HepG2 (cell line): Measurements from ENCODE around the gene SEMA4A. TPM values are rescaled to one million over a fixed set of nuclear protein-coding genes. Genes with fewer than 3 reads are reported as not detected.

ENCODE experiments used
- MED8 ChIP-seq: sonication (generic); formaldehyde crosslinking; IDR thresholded peaks from 2 replicates; pipeline ENCODE4 v1.8.1; 2023; ENCODE audit warnings: mild to moderate bottlenecking, missing genetic modification reagents; ENCODE audit not compliant: insufficient replicate concordance
- ZNF225 ChIP-seq: sonication (generic); formaldehyde crosslinking; IDR thresholded peaks from 2 replicates; pipeline ENCODE4 v1.4.0; 2020; ENCODE audit warnings: mild to moderate bottlenecking, missing genetic modification reagents
- ZNF274 ChIP-seq: sonication (generic); formaldehyde crosslinking; IDR thresholded peaks from 2 replicates; pipeline ENCODE4 v1.5.1; 2020; ENCODE audit warnings: mild to moderate bottlenecking, missing genetic modification reagents
- ZNF282 ChIP-seq: fragments of 450-650 bp; IDR thresholded peaks from 2 replicates; pipeline ENCODE4 v1.6.1; 2018; ENCODE audit not compliant: partially characterized antibody
- ZNF678 ChIP-seq: sonication (generic); formaldehyde crosslinking; IDR thresholded peaks from 2 replicates; pipeline ENCODE4 v1.4.0; 2020; ENCODE audit warnings: mild to moderate bottlenecking, missing genetic modification reagents
- polyA plus RNA-seq, 8 experiments: library from polyadenylated mRNA; depleted of rRNA in 3 of 8; stranded (reverse) in 7 of 8; unstranded in 1 of 8; fragments of >200 nt; fragmentation: Illumina TruSeq in 4 of 8; extraction: Trizol in 4 of 8; gene quantifications; 2 replicates each; pipeline versions ENCODE4 v1.2.1 to v1.2.3, GENCODE V29; 2011 to 2016; ENCODE audit warnings: low read depth in 4 of 8, missing spikeins in 1 of 8, mixed read lengths in 1 of 8; ENCODE audit not compliant: insufficient read depth in 1 of 8
- total RNA-seq, 5 experiments: library from RNA; depleted of rRNA; stranded (reverse); fragments of >200 nt; fragmentation: Illumina TruSeq; extraction: Trizol; gene quantifications; 2 replicates each; pipeline ENCODE4 v1.2.3, GENCODE V29; 2016; ENCODE audit warnings: low read depth in 1 of 5
- TF ChIP-seq, protein P1 (sequence below), 2 experiments: IDR thresholded peaks; 2 replicates each; pipeline ENCODE4 v1.6.1; 2011 to 2012; ENCODE audit warnings: low read length in 2 of 2, borderline replicate concordance in 1 of 2, low read depth in 1 of 2, mild to moderate bottlenecking in 1 of 2, moderate library complexity in 1 of 2
- TF ChIP-seq, protein P2 (sequence below): sonication (generic); formaldehyde crosslinking; IDR thresholded peaks from 2 replicates; pipeline ENCODE4 v1.4.0; 2020; ENCODE audit warnings: mild to moderate bottlenecking, low read depth, missing genetic modification reagents
- TF ChIP-seq, protein P3 (sequence below): IDR thresholded peaks from 2 replicates; pipeline ENCODE4 v1.6.1; 2012; ENCODE audit warnings: low read depth, low read length, improper control_type of control experiment
- TF ChIP-seq, protein P4 (sequence below): sonication (generic); formaldehyde crosslinking; IDR thresholded peaks from 2 replicates; pipeline ENCODE4 v1.4.0; 2020; ENCODE audit warnings: low read depth, mild to moderate bottlenecking, missing genetic modification reagents
- TF ChIP-seq, protein P5 (sequence below): sonication (generic); formaldehyde crosslinking; conservative IDR thresholded peaks from 2 replicates; pipeline ENCODE4 v1.8.0; 2022; ENCODE audit warnings: mild to moderate bottlenecking, moderate library complexity, missing genetic modification reagents
- TF ChIP-seq, protein P6 (sequence below): sonication (generic); formaldehyde crosslinking; IDR thresholded peaks from 2 replicates; pipeline ENCODE4 v1.5.0; 2020; ENCODE audit warnings: missing genetic modification reagents

The SEMA4A gene
- total and polyA plus RNA-seq, 2 of the 13 experiments (the other 11 are each of a cell fraction or from before 2014, with no cell fraction given), result 0.09 to 0.20 TPM

DNA sequence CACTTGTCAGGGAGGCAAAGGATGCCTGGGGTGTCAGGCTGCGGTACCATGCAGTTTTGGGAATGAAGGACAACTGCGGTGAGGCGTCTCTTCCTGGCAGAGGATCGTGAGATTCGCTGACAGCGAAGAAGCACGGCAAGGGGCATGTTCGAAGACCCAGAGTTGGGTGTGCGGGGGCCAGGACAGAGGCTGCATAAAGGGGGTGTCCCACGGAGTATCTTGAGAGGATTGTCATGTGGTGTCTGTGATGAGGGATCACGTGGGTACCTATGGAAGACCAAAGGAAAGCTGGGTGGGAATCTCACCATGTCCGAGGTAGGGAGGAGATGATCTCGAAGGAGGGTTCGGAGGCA is 40.9 kb downstream of the SEMA4A start (continued):
- TF ChIP-seq, protein P1, sequence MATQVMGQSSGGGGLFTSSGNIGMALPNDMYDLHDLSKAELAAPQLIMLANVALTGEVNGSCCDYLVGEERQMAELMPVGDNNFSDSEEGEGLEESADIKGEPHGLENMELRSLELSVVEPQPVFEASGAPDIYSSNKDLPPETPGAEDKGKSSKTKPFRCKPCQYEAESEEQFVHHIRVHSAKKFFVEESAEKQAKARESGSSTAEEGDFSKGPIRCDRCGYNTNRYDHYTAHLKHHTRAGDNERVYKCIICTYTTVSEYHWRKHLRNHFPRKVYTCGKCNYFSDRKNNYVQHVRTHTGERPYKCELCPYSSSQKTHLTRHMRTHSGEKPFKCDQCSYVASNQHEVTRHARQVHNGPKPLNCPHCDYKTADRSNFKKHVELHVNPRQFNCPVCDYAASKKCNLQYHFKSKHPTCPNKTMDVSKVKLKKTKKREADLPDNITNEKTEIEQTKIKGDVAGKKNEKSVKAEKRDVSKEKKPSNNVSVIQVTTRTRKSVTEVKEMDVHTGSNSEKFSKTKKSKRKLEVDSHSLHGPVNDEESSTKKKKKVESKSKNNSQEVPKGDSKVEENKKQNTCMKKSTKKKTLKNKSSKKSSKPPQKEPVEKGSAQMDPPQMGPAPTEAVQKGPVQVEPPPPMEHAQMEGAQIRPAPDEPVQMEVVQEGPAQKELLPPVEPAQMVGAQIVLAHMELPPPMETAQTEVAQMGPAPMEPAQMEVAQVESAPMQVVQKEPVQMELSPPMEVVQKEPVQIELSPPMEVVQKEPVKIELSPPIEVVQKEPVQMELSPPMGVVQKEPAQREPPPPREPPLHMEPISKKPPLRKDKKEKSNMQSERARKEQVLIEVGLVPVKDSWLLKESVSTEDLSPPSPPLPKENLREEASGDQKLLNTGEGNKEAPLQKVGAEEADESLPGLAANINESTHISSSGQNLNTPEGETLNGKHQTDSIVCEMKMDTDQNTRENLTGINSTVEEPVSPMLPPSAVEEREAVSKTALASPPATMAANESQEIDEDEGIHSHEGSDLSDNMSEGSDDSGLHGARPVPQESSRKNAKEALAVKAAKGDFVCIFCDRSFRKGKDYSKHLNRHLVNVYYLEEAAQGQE (IDR thresholded peaks at IDR 0.05; ENCODE audit: borderline replicate concordance in 1 of 2, low read depth in 1 of 2, low read length in 2 of 2), result no peak
- TF ChIP-seq MED8 (CRISPR knock-in tag) (no peak), ZNF274 (0 out of 2 replicates have a peak, but pooled peaks have one; percentile 24), ZNF282 (no peak), ZNF225 (CRISPR knock-in tag) (peak; percentile 28; the same call in 1 of the 2 replicates), ZNF678 (no peak)
- TF ChIP-seq, protein P2, sequence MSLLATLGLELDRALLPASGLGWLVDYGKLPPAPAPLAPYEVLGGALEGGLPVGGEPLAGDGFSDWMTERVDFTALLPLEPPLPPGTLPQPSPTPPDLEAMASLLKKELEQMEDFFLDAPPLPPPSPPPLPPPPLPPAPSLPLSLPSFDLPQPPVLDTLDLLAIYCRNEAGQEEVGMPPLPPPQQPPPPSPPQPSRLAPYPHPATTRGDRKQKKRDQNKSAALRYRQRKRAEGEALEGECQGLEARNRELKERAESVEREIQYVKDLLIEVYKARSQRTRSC (CRISPR knock-in tag), result no peak
- TF ChIP-seq, protein P3, sequence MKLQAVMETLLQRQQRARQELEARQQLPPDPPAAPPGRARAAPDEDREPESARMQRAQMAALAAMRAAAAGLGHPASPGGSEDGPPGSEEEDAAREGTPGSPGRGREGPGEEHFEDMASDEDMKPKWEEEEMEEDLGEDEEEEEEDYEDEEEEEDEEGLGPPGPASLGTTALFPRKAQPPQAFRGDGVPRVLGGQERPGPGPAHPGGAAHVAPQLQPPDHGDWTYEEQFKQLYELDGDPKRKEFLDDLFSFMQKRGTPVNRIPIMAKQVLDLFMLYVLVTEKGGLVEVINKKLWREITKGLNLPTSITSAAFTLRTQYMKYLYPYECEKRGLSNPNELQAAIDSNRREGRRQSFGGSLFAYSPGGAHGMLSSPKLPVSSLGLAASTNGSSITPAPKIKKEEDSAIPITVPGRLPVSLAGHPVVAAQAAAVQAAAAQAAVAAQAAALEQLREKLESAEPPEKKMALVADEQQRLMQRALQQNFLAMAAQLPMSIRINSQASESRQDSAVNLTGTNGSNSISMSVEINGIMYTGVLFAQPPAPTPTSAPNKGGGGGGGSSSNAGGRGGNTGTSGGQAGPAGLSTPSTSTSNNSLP, result no peak
- TF ChIP-seq, protein P4, sequence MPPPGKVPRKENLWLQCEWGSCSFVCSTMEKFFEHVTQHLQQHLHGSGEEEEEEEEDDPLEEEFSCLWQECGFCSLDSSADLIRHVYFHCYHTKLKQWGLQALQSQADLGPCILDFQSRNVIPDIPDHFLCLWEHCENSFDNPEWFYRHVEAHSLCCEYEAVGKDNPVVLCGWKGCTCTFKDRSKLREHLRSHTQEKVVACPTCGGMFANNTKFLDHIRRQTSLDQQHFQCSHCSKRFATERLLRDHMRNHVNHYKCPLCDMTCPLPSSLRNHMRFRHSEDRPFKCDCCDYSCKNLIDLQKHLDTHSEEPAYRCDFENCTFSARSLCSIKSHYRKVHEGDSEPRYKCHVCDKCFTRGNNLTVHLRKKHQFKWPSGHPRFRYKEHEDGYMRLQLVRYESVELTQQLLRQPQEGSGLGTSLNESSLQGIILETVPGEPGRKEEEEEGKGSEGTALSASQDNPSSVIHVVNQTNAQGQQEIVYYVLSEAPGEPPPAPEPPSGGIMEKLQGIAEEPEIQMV (CRISPR knock-in tag), result no peak
- TF ChIP-seq, protein P5, sequence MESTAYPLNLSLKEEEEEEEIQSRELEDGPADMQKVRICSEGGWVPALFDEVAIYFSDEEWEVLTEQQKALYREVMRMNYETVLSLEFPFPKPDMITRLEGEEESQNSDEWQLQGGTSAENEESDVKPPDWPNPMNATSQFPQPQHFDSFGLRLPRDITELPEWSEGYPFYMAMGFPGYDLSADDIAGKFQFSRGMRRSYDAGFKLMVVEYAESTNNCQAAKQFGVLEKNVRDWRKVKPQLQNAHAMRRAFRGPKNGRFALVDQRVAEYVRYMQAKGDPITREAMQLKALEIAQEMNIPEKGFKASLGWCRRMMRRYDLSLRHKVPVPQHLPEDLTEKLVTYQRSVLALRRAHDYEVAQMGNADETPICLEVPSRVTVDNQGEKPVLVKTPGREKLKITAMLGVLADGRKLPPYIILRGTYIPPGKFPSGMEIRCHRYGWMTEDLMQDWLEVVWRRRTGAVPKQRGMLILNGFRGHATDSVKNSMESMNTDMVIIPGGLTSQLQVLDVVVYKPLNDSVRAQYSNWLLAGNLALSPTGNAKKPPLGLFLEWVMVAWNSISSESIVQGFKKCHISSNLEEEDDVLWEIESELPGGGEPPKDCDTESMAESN (CRISPR knock-in tag), result 0 out of 2 replicates have a peak, but pooled peaks have one; percentile 7
- TF ChIP-seq, protein P6, sequence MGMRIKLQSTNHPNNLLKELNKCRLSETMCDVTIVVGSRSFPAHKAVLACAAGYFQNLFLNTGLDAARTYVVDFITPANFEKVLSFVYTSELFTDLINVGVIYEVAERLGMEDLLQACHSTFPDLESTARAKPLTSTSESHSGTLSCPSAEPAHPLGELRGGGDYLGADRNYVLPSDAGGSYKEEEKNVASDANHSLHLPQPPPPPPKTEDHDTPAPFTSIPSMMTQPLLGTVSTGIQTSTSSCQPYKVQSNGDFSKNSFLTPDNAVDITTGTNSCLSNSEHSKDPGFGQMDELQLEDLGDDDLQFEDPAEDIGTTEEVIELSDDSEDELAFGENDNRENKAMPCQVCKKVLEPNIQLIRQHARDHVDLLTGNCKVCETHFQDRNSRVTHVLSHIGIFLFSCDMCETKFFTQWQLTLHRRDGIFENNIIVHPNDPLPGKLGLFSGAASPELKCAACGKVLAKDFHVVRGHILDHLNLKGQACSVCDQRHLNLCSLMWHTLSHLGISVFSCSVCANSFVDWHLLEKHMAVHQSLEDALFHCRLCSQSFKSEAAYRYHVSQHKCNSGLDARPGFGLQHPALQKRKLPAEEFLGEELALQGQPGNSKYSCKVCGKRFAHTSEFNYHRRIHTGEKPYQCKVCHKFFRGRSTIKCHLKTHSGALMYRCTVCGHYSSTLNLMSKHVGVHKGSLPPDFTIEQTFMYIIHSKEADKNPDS (CRISPR knock-in tag), result no peak
